Neural crest cell (in vitro differentiated cells): Measurements from ENCODE around the gene ARMC8. TPM values are rescaled to one million over a fixed set of nuclear protein-coding genes. Genes with fewer than 3 reads are reported as not detected.
"Not testable (repeated sequence)": the region's sequence is repeated elsewhere in the genome, so short reads cannot be mapped to it uniquely, and the experiment has no call there.

Experiments
- DNase-seq: peaks from one replicate; pipeline ENCODE4 v3.0.0; 2021; ENCODE audit warnings: low read depth, mixed read lengths, low spot score
- H3K27ac Mint-ChIP-seq: one replicate; pipeline ENCODE4 v1.8.0; 2021; ENCODE audit warnings: mild to moderate bottlenecking, mixed read lengths; ENCODE audit not compliant: unreplicated experiment
- H3K27me3 Mint-ChIP-seq: 2 replicates; pipeline ENCODE4 v1.8.0; 2021; ENCODE audit warnings: low read depth, mild to moderate bottlenecking, mixed read lengths
- H3K36me3 Mint-ChIP-seq: 2 replicates; pipeline ENCODE4 v1.8.0; 2021; ENCODE audit warnings: low read depth, mild to moderate bottlenecking, mixed read lengths
- H3K4me1 Mint-ChIP-seq: 2 replicates; pipeline ENCODE4 v1.8.0; 2021; ENCODE audit warnings: mixed read lengths
- H3K4me3 Mint-ChIP-seq: one replicate; pipeline ENCODE4 v1.8.0; 2021; ENCODE audit warnings: mild to moderate bottlenecking, mixed read lengths
- H3K9me3 Mint-ChIP-seq: 2 replicates; pipeline ENCODE4 v1.8.0; 2021; ENCODE audit warnings: mixed read lengths
- CTCF ChIP-seq: fragments of 200-600 bp; sonication (generic); conservative IDR thresholded peaks from 2 replicates; pipeline ENCODE4 v1.5.0; 2021; ENCODE audit warnings: antibody characterized with exemption, mild to moderate bottlenecking
- long read RNA-seq: library from polyadenylated mRNA; unstranded; transcript quantifications from one replicate; pipeline ENCODE4 v2.0.0, GENCODE V29; 2020
- total RNA-seq: library from RNA; stranded (reverse); gene quantifications from 2 replicates; pipeline ENCODE4 v1.2.1, GENCODE V29; 2021

The ARMC8 gene
- total RNA-seq, result 40.0 and 50.7 TPM in 2 replicates
- long read RNA-seq, full-length matches to known transcripts, result 93 of 173 reads
- long read RNA-seq, partial matches to known transcripts, result 22 of 173 reads
- long read RNA-seq, other reads (novel, unspliced or antisense), result 58 of 173 reads

GRCh38 chr3:138187296-138188012 is at the start of gene ARMC8:
Gene ARMC8 (plus strand): TSS chr3:138187301. CDS start chr3:138187555, 254 bp downstream.
- Mint-ChIP-seq H3K36me3 (peaks cover 6% of the 10 kb centered on the region), H3K27me3 (peaks cover 42% of the 10 kb centered on the region), H3K27ac (peak within 1 kb of the TSS; percentile 100), H3K9me3 (peaks cover 4% of the 10 kb centered on the region), H3K4me3 (peak within 1 kb of the TSS; percentile 98), H3K4me1 (peaks cover 38% of the 10 kb centered on the region)
- no peak for TF ChIP-seq CTCF
- peak; percentile 48 for DNase-seq

GRCh38 chr3:138137861-138138260 is 49.2 kb upstream of the ARMC8 start:
- H3K27ac Mint-ChIP-seq, result no peak overlapping the region
- H3K27me3 Mint-ChIP-seq, result no peaks in the 10 kb centered on the region
- no peak for TF ChIP-seq CTCF
- H3K9me3 Mint-ChIP-seq, result no peaks in the 10 kb centered on the region
- H3K4me1 Mint-ChIP-seq, result peaks cover 8% of the 10 kb centered on the region
- no peak overlapping the region for H3K4me3 Mint-ChIP-seq
- H3K36me3 Mint-ChIP-seq, result no peaks in the 10 kb centered on the region
- DNase-seq, result no peak

GRCh38 chr3:138139691-138140090 is 47.4 kb upstream of the ARMC8 start:
- Mint-ChIP-seq H3K27me3 (no peaks in the 10 kb centered on the region), H3K9me3 (peaks cover 3% of the 10 kb centered on the region), H3K27ac (no peak overlapping the region), H3K36me3 (no peaks in the 10 kb centered on the region), H3K4me3 (no peak overlapping the region), H3K4me1 (peaks cover 8% of the 10 kb centered on the region)
- no peak for DNase-seq
- TF ChIP-seq CTCF, result no peak

- H3K27me3 Mint-ChIP-seq, result no peaks in the 10 kb centered on the region
- TF ChIP-seq CTCF, result no peak
- H3K4me3 Mint-ChIP-seq, result no peak overlapping the region
- peaks cover 1% of the 10 kb centered on the region for H3K4me1 Mint-ChIP-seq
- no peaks in the 10 kb centered on the region for H3K36me3 Mint-ChIP-seq
- H3K27ac Mint-ChIP-seq, result no peak overlapping the region
- H3K9me3 Mint-ChIP-seq, result peaks cover 3% of the 10 kb centered on the region
- no peak for DNase-seq
These were observed 46.2 kb upstream of the ARMC8 start for GRCh38 chr3:138140940-138141339.

GRCh38 chr3:138142181-138142580 is 44.9 kb upstream of the ARMC8 start:
- H3K36me3 Mint-ChIP-seq, H3K4me1 Mint-ChIP-seq, H3K9me3 Mint-ChIP-seq, H3K27ac Mint-ChIP-seq, H3K27me3 Mint-ChIP-seq, DNase-seq, H3K4me3 Mint-ChIP-seq: not testable (repeated sequence)

GRCh38 chr3:138148503-138148902 is 38.6 kb upstream of the ARMC8 start:
- no peaks in the 10 kb centered on the region for H3K36me3 Mint-ChIP-seq
- no peak overlapping the region for H3K4me3 Mint-ChIP-seq
- no peak for TF ChIP-seq CTCF
- H3K27me3 Mint-ChIP-seq, result no peaks in the 10 kb centered on the region
- DNase-seq, result no peak
- no peak overlapping the region for H3K27ac Mint-ChIP-seq
- no peaks in the 10 kb centered on the region for H3K4me1 Mint-ChIP-seq
- H3K9me3 Mint-ChIP-seq, result peaks cover 3% of the 10 kb centered on the region
